Immature natural killer cell (primary cell): Measurements from ENCODE around the gene FNBP1L. TPM values are rescaled to one million over a fixed set of nuclear protein-coding genes. Genes with fewer than 3 reads are reported as not detected.
"Not testable (repeated sequence)": the region's sequence is repeated elsewhere in the genome, so short reads cannot be mapped to it uniquely, and the experiment has no call there.

ENCODE experiments used
- DNase-seq, 3 donors: peaks; one replicate each; pipeline ENCODE4 v3.0.0; 2022; ENCODE audit warnings: mixed read lengths in 1 of 3
- H3K27ac Mint-ChIP-seq, 6 donors: one replicate each; pipeline ENCODE4 v1.8.0; 2020; ENCODE audit warnings: mixed read lengths in 6 of 6, mild to moderate bottlenecking in 5 of 6, inconsistent platforms in 4 of 6, moderate library complexity in 3 of 6
- H3K27me3 Mint-ChIP-seq, 3 donors: one replicate each; pipeline ENCODE4 v1.8.0; 2020 to 2021; ENCODE audit warnings: low read depth in 3 of 3, mild to moderate bottlenecking in 3 of 3, mixed read lengths in 3 of 3, moderate library complexity in 3 of 3, inconsistent platforms in 1 of 3
- H3K36me3 Mint-ChIP-seq, 3 donors: one replicate each; pipeline ENCODE4 v1.8.0; 2020; ENCODE audit warnings: mixed read lengths in 3 of 3, inconsistent platforms in 2 of 3, mild to moderate bottlenecking in 2 of 3
- H3K4me1 Mint-ChIP-seq, 2 donors: one replicate each; pipeline ENCODE4 v1.8.0; 2020; ENCODE audit warnings: inconsistent platforms in 2 of 2, mild to moderate bottlenecking in 2 of 2, mixed read lengths in 2 of 2, moderate library complexity in 1 of 2
- H3K4me3 Mint-ChIP-seq, 5 donors: one replicate each; pipeline ENCODE4 v1.8.0; 2020; ENCODE audit warnings: mild to moderate bottlenecking in 5 of 5, mixed read lengths in 5 of 5, inconsistent platforms in 3 of 5, moderate library complexity in 3 of 5
- H3K9me3 Mint-ChIP-seq, 6 donors: one replicate each; pipeline ENCODE4 v1.8.0; 2020; ENCODE audit warnings: mild to moderate bottlenecking in 6 of 6, mixed read lengths in 6 of 6, inconsistent platforms in 4 of 6, moderate library complexity in 3 of 6
- polyA plus RNA-seq, 3 donors: library from polyadenylated mRNA; unstranded; fragments of 300-500 nt; fragmentation: Illumina TruSeq; gene quantifications; one replicate each; pipeline ENCODE4 v1.2.3, GENCODE V29; 2021

The FNBP1L gene
- polyA plus RNA-seq, 3 donors from 2014 or later, result 0.18 to 0.21 TPM; not detected in 1

- Mint-ChIP-seq H3K9me3 (peaks cover 10 to 35% (median 27%) of the 10 kb centered on the region in 6 donors), H3K36me3 (peaks cover 3 to 14% (median 12%) of the 10 kb centered on the region in 3 donors)
- not testable (repeated sequence) for H3K27ac Mint-ChIP-seq, DNase-seq, H3K27me3 Mint-ChIP-seq, H3K4me1 Mint-ChIP-seq, H3K4me3 Mint-ChIP-seq
Measured at GRCh38 chr1:93481899-93482298, 34.0 kb downstream of the FNBP1L start.

- H3K27ac Mint-ChIP-seq, result no peak overlapping the region
- peaks cover 0 to 5% (median 1%) of the 10 kb centered on the region in 3 donors for H3K27me3 Mint-ChIP-seq
- DNase-seq, result no peak
- peaks cover 3 to 14% (median 10%) of the 10 kb centered on the region in 3 donors for H3K36me3 Mint-ChIP-seq
- no peaks in the 10 kb centered on the region for H3K4me1 Mint-ChIP-seq
- peaks cover 9 to 31% (median 25%) of the 10 kb centered on the region in 6 donors for H3K9me3 Mint-ChIP-seq
- no peak overlapping the region for H3K4me3 Mint-ChIP-seq
Measured at GRCh38 chr1:93483200-93483599, 35.3 kb downstream of the FNBP1L start.

DNA sequence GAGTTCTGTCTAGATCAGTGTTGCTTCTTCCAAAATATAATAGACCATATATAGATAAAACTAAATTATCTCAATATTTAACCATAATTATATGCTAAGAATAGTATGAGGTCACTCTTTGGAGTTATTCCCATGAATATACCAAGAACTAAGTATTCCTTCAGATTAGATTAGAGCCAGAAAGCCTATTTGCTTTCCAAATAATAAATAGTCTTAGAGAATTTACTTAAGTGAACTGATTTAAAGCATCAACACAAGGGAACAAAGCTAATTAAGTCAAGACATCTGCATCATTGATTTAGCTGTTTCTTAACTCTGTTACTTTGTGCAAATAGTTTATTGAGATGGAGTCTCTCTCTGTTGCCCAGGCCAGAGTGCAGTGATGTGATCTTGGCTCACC is 35.7 kb downstream of the FNBP1L start:
- no peak overlapping the region for H3K4me3 Mint-ChIP-seq
- peaks cover 0 to 3% (median 1%) of the 10 kb centered on the region in 3 donors for H3K27me3 Mint-ChIP-seq
- H3K36me3 Mint-ChIP-seq, result peaks cover under 1 to 13% (median 6%) of the 10 kb centered on the region in 3 donors
- no peak for DNase-seq
- H3K9me3 Mint-ChIP-seq, result peaks cover 9 to 27% (median 22%) of the 10 kb centered on the region in 6 donors
- no peak overlapping the region for H3K27ac Mint-ChIP-seq
- H3K4me1 Mint-ChIP-seq, result no peaks in the 10 kb centered on the region

GRCh38 chr1:93488207-93488606 is 40.3 kb downstream of the FNBP1L start:
- H3K27me3 Mint-ChIP-seq, result peaks cover 1 to 6% (median 2%) of the 10 kb centered on the region in 3 donors
- DNase-seq, result no peak
- H3K9me3 Mint-ChIP-seq, result no peaks in the 10 kb centered on the region
- H3K36me3 Mint-ChIP-seq, result no peaks in the 10 kb centered on the region
- no peaks in the 10 kb centered on the region for H3K4me1 Mint-ChIP-seq
- no peak overlapping the region for H3K27ac Mint-ChIP-seq
- H3K4me3 Mint-ChIP-seq, result no peak overlapping the region

DNA sequence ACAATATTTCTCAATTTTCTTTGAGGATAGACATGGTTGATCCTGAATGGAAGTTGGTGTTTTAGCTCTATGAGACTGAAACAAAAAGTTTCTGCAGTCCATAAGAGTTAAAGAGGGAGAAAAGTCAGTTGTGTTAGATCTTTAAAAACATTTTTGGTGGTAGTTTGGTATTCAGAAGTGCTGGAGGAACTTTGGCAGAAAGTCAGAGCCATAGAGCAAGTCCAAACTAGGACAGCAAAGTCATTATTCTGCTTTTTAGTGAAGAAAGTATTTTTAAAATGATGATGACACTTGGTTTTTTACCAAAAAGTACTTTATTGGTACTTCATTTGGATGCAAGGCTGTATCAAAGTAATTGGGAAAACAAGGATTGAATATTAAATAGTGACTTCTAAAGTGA is 41.8 kb downstream of the FNBP1L start:
- Mint-ChIP-seq H3K4me3 (no peak overlapping the region), H3K36me3 (no peaks in the 10 kb centered on the region), H3K9me3 (peaks cover 0 to 2% (median 0%) of the 10 kb centered on the region in 6 donors), H3K27ac (no peak overlapping the region), H3K4me1 (no peaks in the 10 kb centered on the region), H3K27me3 (peaks cover 2 to 6% (median 3%) of the 10 kb centered on the region in 3 donors)
- no peak for DNase-seq

DNA sequence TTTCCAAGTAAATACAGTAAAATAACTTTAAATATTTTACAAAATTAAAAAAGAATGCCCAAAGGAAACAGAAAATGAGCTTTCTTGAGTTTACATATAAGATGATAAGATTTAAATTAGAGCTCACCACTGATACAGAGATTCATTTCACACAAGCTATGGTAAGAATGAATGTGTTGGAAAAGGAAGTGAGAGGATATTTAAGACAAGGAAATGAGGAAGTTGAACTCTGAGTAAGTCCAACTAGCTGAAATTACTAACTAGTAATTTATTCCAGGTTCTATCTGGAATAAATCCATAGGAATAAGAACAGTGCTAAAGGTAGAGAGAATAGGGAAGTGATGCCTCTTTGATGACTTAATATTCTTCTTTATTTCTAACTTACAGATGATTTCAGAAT is 42.4 kb downstream of the FNBP1L start:
- Mint-ChIP-seq H3K4me1 (no peaks in the 10 kb centered on the region), H3K27ac (no peak overlapping the region)

GRCh38 chr1:93495911-93496310 is 48.0 kb downstream of the FNBP1L start:
- Mint-ChIP-seq H3K36me3 (no peaks in the 10 kb centered on the region), H3K27me3 (peaks cover 0 to 7% (median 2%) of the 10 kb centered on the region in 3 donors), H3K4me3 (no peak overlapping the region)

More for the DNA sequence above, 42.4 kb downstream of the FNBP1L start:
- DNase-seq, result no peak
- Mint-ChIP-seq H3K36me3 (no peaks in the 10 kb centered on the region), H3K27me3 (peaks cover 2 to 6% (median 3%) of the 10 kb centered on the region in 3 donors), H3K9me3 (peaks cover 0 to 3% (median 0%) of the 10 kb centered on the region in 6 donors), H3K4me3 (no peak overlapping the region)

GRCh38 chr1:93496520-93496919 is 48.6 kb downstream of the FNBP1L start:
- H3K4me1 Mint-ChIP-seq, result peaks cover 0 to 5% of the 10 kb centered on the region in 2 donors
- no peak for DNase-seq
- H3K27me3 Mint-ChIP-seq, result peaks cover 0 to 7% (median 2%) of the 10 kb centered on the region in 3 donors
- H3K9me3 Mint-ChIP-seq, result peaks cover 0 to 5% (median 0%) of the 10 kb centered on the region in 6 donors
- H3K27ac Mint-ChIP-seq, result no peak overlapping the region
- H3K4me3 Mint-ChIP-seq, result no peak overlapping the region
- no peaks in the 10 kb centered on the region for H3K36me3 Mint-ChIP-seq

More at GRCh38 chr1:93495911-93496310, 48.0 kb downstream of the FNBP1L start:
- Mint-ChIP-seq H3K4me1 (peaks cover 0 to 5% of the 10 kb centered on the region in 2 donors), H3K27ac (no peak overlapping the region), H3K9me3 (peaks cover 0 to 5% (median 0%) of the 10 kb centered on the region in 6 donors)
- no peak for DNase-seq

DNA sequence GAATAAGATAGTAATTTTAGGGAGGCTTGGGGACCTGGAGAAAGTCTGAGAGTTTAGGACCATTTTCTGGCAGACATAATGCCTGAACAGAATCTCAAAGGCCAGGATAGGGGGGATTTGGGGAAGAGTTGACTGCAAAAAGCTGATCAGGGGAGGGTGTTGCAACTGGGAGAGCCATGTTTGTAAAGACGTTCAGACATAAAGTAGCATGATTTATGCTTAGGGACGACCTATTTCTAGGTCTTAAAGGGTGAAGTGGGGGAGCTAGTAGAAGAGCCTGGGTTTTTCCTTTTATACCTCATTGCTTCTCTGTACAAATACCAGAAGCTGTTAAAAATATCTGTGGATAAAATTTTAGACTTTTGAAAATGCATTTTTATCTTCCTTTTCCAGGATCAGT is 51.2 kb downstream of the FNBP1L start:
- Mint-ChIP-seq H3K4me1 (peaks cover 0 to 5% of the 10 kb centered on the region in 2 donors), H3K36me3 (no peaks in the 10 kb centered on the region), H3K4me3 (no peak overlapping the region), H3K27me3 (peaks cover 0 to 7% (median 2%) of the 10 kb centered on the region in 3 donors), H3K9me3 (peaks cover 0 to 5% (median 0%) of the 10 kb centered on the region in 6 donors), H3K27ac (no peak overlapping the region)
- DNase-seq, result no peak

DNA sequence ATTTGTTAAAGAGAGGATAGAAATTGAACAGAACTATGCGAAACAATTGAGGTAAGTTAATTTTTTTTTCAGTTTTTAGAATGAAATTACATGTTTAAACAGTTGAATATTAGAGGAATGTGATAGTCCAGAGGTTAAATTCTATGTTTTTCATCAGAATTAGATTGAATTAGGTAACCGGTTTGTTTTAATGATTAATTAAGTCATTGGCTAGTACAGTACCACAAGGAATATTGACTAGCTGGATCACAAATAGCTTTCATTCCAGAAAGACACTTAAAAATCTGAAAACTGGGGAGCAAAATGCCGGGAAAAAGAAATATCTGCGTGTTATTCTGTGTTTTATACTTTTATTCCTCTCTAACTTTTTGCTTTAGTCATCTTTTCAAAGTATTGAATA is 51.6 kb downstream of the FNBP1L start:
- Mint-ChIP-seq H3K36me3 (no peaks in the 10 kb centered on the region), H3K9me3 (peaks cover 0 to 5% (median 0%) of the 10 kb centered on the region in 6 donors), H3K27me3 (peaks cover 0 to 7% (median 2%) of the 10 kb centered on the region in 3 donors), H3K4me3 (no peak overlapping the region), H3K4me1 (peaks cover 0 to 5% of the 10 kb centered on the region in 2 donors), H3K27ac (no peak overlapping the region)
- DNase-seq, result no peak

DNA sequence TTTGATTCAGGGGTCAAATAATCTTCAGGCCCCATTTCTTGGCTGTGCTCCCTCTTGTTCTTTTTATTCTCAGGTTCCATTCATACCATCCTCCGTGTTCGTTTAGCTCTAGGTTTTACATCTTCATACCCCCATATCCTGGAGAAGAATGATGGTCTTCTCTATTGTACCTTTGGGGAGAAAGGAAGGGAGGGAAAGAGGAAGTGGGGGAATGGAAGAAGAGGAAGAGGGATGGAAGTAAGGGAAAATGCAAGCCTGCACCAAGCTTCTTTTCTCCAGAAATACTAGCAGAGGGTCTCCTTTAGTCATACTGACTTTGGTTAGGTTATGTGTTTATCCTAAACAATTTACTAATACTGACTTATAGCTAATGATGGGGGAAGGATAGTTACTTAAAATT is 52.4 kb downstream of the FNBP1L start:
- Mint-ChIP-seq H3K36me3 (no peaks in the 10 kb centered on the region), H3K27me3 (peaks cover 0 to 7% (median 0%) of the 10 kb centered on the region in 3 donors), H3K4me3 (no peak overlapping the region), H3K9me3 (peaks cover 0 to 3% (median 0%) of the 10 kb centered on the region in 6 donors), H3K4me1 (peaks cover 0 to 5% of the 10 kb centered on the region in 2 donors), H3K27ac (no peak overlapping the region)
- DNase-seq, result no peak

- DNase-seq, result no peak
- Mint-ChIP-seq H3K27me3 (peaks cover 0 to 7% (median 0%) of the 10 kb centered on the region in 3 donors), H3K36me3 (no peaks in the 10 kb centered on the region), H3K4me1 (peaks cover 0 to 5% of the 10 kb centered on the region in 2 donors), H3K4me3 (no peak overlapping the region), H3K27ac (no peak overlapping the region), H3K9me3 (peaks cover 0 to 3% (median 0%) of the 10 kb centered on the region in 6 donors)
Measured at GRCh38 chr1:93501399-93501798, 53.5 kb downstream of the FNBP1L start.

- no peak overlapping the region for H3K27ac Mint-ChIP-seq
- no peak for DNase-seq
- H3K4me3 Mint-ChIP-seq, result no peak overlapping the region
- peaks cover 0 to 3% (median 0%) of the 10 kb centered on the region in 6 donors for H3K9me3 Mint-ChIP-seq
- no peaks in the 10 kb centered on the region for H3K36me3 Mint-ChIP-seq
- peaks cover 0 to 7% (median 0%) of the 10 kb centered on the region in 3 donors for H3K27me3 Mint-ChIP-seq
- H3K4me1 Mint-ChIP-seq, result peaks cover 0 to 5% of the 10 kb centered on the region in 2 donors
Measured at GRCh38 chr1:93501829-93502369, 54.0 kb downstream of the FNBP1L start.

DNA sequence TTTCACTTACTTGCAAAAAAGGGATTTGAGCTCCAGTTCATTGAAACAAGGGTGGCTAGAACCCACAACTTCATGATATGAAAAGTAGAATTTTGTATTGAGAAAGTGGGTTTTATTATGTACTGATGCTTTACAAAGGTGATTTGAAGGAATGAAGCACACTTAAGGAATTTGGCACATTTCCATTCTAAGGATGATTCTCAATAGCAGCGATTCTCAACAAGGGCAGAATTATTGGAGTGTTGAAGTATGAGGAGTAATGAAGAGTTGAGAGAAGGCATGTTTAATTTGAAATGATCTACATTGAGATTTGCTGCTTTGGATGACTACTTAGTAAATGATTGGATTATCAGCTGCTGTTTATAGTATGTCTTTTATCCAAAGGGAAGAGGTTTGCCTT is 54.7 kb downstream of the FNBP1L start:
- no peak for DNase-seq
- Mint-ChIP-seq H3K27ac (no peak overlapping the region), H3K9me3 (peaks cover 0 to 3% (median 0%) of the 10 kb centered on the region in 6 donors), H3K4me3 (no peak overlapping the region), H3K36me3 (peaks cover 0 to 3% (median 0%) of the 10 kb centered on the region in 3 donors), H3K4me1 (peaks cover 0 to 5% of the 10 kb centered on the region in 2 donors), H3K27me3 (peaks cover 0 to 7% (median 0%) of the 10 kb centered on the region in 3 donors)
